Left lung (tissue), 10 donors: ENCODE data around the gene MAGI1. TPM values are rescaled to one million over a fixed set of nuclear protein-coding genes. Genes with fewer than 3 reads are reported as not detected.

Experiments
- ATAC-seq: fragments of 200-7000 bp; cut with Tn5 transposase; one replicate; pipeline ENCODE4 v1.9.1; 2020; ENCODE audit warnings: moderate library complexity
- DNase-seq, 4 donors: peaks; one replicate each; pipeline ENCODE4 v3.0.0-alpha.2; 2013 to 2020
- H3K27ac ChIP-seq, 2 donors: fragments of 200-600 bp; sonication (generic) in 1 of 2; one replicate each; pipeline versions ENCODE4 v1.5.0 to v1.8.0; 2020 to 2021
- H3K27me3 ChIP-seq, 2 donors: fragments of 200-600 bp; sonication (generic) in 1 of 2; one replicate each; pipeline versions ENCODE4 v1.5.0 to v1.8.0; 2020 to 2021
- H3K36me3 ChIP-seq, 2 donors: fragments of 200-600 bp; sonication (generic) in 1 of 2; one replicate each; pipeline versions ENCODE4 v1.5.0 to v1.8.0; 2020 to 2021
- H3K4me1 ChIP-seq, 2 donors: fragments of 200-600 bp; one replicate each; pipeline ENCODE4 v1.8.0; 2021
- H3K4me3 ChIP-seq, 2 donors: fragments of 200-600 bp; sonication (generic) in 1 of 2; one replicate each; pipeline versions ENCODE4 v1.5.0 to v1.8.0; 2020 to 2021; ENCODE audit warnings: mild to moderate bottlenecking in 1 of 2
- H3K9me3 ChIP-seq, 2 donors: fragments of 200-600 bp; sonication (generic) in 1 of 2; one replicate each; pipeline versions ENCODE4 v1.5.0 to v1.8.0; 2020 to 2021
- CTCF ChIP-seq, 2 donors: fragments of 200-600 bp; sonication (generic) in 1 of 2; IDR thresholded peaks; one replicate each; pipeline versions ENCODE4 v1.5.0 to v1.8.0; 2021; ENCODE audit warnings: antibody characterized with exemption in 2 of 2
- intact Hi-C, 2 donors: fragments of 100-400 bp; cut with DNase I; formaldehyde crosslinking; loops; one replicate each; pipeline versions ENCODE4 v1.11.2 to v1.14.2; 2022
- polyA plus RNA-seq, 6 donors: library from polyadenylated mRNA; unstranded; fragments of 120-200 nt; gene quantifications; one replicate each; pipeline ENCODE4 v1.2.1, GENCODE V29; 2013; ENCODE audit not compliant: insufficient read length in 6 of 6
- total RNA-seq, 2 donors: library from RNA; stranded (reverse); fragmentation: NEBNext Ultra II Directional; extraction: Animal tissue kit (Norgen Biotek cat#: 25700); gene quantifications; one replicate each; pipeline ENCODE4 v1.2.1, GENCODE V29; 2021
- donor health status: DM: no; HTN: yes; CAD: no.
- donor health status: DM: no; HTN: no; CAD: no.

Gene MAGI1
- total and polyA plus RNA-seq, 8 donors, result 25.4 to 32.0 (median 28.7) TPM

GRCh38 chr3:65671004-65671403 lies 367.7 kb downstream of the MAGI1 start:
- H3K9me3 ChIP-seq, result no peaks in the 10 kb centered on the region
- H3K4me1 ChIP-seq, result no peaks in the 10 kb centered on the region
- H3K27ac ChIP-seq, result no peak overlapping the region
- intact Hi-C loops, result no loop called here
- no peak for ATAC-seq
- no peak overlapping the region for H3K4me3 ChIP-seq
- no peaks in the 10 kb centered on the region for H3K27me3 ChIP-seq
- TF ChIP-seq CTCF (IDR thresholded peaks at IDR 0.05), result no peak
- DNase-seq, result no peak
- H3K36me3 ChIP-seq, result no peaks in the 10 kb centered on the region

GRCh38 chr3:65669163-65669875 lies 369.4 kb downstream of the MAGI1 start:
- no peak overlapping the region for H3K4me3 ChIP-seq
- no peak overlapping the region for H3K27ac ChIP-seq
- DNase-seq (peak in 1 of 4 donors; percentile 24), ATAC-seq (peak; percentile 50)
- no peaks in the 10 kb centered on the region for H3K27me3 ChIP-seq
- intact Hi-C loops, result loop anchor here in 1 of 2 donors (10.0 kb wide), 1 partner anchor 475 kb away; no protein-coding TSS in a partner anchor
- no peaks in the 10 kb centered on the region for H3K4me1 ChIP-seq
- H3K36me3 ChIP-seq, result no peaks in the 10 kb centered on the region
- no peak for TF ChIP-seq CTCF (IDR thresholded peaks at IDR 0.05)
- no peaks in the 10 kb centered on the region for H3K9me3 ChIP-seq

DNA sequence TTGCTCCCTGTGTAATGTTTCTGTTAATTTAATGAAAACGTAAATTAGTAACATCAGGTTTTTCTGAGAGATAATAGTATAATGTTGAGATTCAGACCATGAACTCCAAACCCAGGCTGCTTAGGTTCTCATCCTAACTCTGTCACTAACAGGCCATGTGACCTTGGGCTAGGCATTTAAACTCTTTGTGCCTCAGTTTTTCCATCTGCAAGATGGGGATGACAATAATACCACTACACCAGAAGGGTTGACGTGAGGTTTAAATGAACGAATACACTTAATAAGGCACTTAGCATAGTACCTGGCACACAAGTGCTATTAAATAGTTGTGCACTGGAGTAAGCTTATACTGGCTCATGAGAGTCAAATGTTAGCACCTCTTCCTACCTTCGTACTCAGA lies 370.8 kb downstream of the MAGI1 start:
- Histone ChIP-seq H3K4me3 (no peak overlapping the region), H3K36me3 (no peaks in the 10 kb centered on the region), H3K27me3 (no peaks in the 10 kb centered on the region), H3K9me3 (no peaks in the 10 kb centered on the region), H3K27ac (no peak overlapping the region), H3K4me1 (no peaks in the 10 kb centered on the region)
- DNase-seq (no peak), ATAC-seq (no peak)
- no peak for TF ChIP-seq CTCF (IDR thresholded peaks at IDR 0.05)
- intact Hi-C loops, result loop anchor here in 1 of 2 donors (10.0 kb wide), 1 partner anchor 477 kb away; no protein-coding TSS in a partner anchor

- intact Hi-C loops, result loop anchor here in 1 of 2 donors (10.0 kb wide), 1 partner anchor 478 kb away; no protein-coding TSS in a partner anchor
- no peak for TF ChIP-seq CTCF (IDR thresholded peaks at IDR 0.05)
- Histone ChIP-seq H3K27ac (no peak overlapping the region), H3K36me3 (no peaks in the 10 kb centered on the region), H3K4me1 (no peaks in the 10 kb centered on the region), H3K9me3 (no peaks in the 10 kb centered on the region), H3K27me3 (no peaks in the 10 kb centered on the region), H3K4me3 (no peak overlapping the region)
- ATAC-seq (no peak), DNase-seq (no peak)
These were observed 372.1 kb downstream of the MAGI1 start for GRCh38 chr3:65666448-65667091.

- ATAC-seq (no peak), DNase-seq (no peak)
- intact Hi-C loops, result loop anchor here in 1 of 2 donors (10.0 kb wide), 1 partner anchor 479 kb away; no protein-coding TSS in a partner anchor
- no peak overlapping the region for H3K4me3 ChIP-seq
- H3K4me1 ChIP-seq, result no peaks in the 10 kb centered on the region
- TF ChIP-seq CTCF (IDR thresholded peaks at IDR 0.05), result no peak
- H3K27ac ChIP-seq, result no peak overlapping the region
- no peaks in the 10 kb centered on the region for H3K36me3 ChIP-seq
- H3K9me3 ChIP-seq, result no peaks in the 10 kb centered on the region
- H3K27me3 ChIP-seq, result no peaks in the 10 kb centered on the region
These were observed 372.8 kb downstream of the MAGI1 start for GRCh38 chr3:65665915-65666314.
